Measurements from ENCODE around the gene ERC1.

DNA sequence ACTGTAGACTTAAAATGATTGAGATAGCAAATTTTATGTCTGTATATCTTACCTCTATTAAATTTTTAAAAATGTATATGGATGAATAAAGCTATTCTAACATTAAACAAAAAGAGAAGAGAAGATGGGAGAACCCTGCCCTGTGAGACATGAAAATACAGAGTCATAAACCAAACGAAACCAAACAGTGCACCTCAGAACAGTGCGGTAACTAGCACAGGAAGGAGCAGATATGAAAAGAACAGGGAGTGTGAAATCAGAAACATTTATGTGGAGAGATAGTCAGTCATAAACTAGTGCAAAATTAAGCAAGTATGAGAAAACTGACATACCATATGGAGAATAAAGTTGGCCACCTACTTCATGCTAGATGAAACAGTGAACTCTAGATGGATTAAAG, 135.1 kb downstream of the ERC1 start:
- TF ChIP-seq ZNF232 (CRISPR knock-in tag; IDR thresholded peaks at IDR 0.05) (no peak), MXI1 (IDR thresholded peaks at IDR 0.05; ENCODE audit: low read depth, low read length) (no peak), SETDB1 (IDR thresholded peaks at IDR 0.05; ENCODE audit: low read length) (no peak), POLR2AphosphoS5 (IDR thresholded peaks at IDR 0.05; ENCODE audit: control insufficient read depth, insufficient read depth, low read depth, low read length) (no peak), RAD21 (CRISPR knock-in tag; conservative IDR thresholded peaks at IDR 0.05 in 1 of 2, IDR thresholded peaks at IDR 0.05 in 1 of 2) (no peak), CBX8 (IDR thresholded peaks at IDR 0.05; ENCODE audit: borderline replicate concordance, extremely low read depth, low read depth, low read length, poor library complexity, severe bottlenecking) (no peak)
- TF ChIP-seq, protein P1, sequence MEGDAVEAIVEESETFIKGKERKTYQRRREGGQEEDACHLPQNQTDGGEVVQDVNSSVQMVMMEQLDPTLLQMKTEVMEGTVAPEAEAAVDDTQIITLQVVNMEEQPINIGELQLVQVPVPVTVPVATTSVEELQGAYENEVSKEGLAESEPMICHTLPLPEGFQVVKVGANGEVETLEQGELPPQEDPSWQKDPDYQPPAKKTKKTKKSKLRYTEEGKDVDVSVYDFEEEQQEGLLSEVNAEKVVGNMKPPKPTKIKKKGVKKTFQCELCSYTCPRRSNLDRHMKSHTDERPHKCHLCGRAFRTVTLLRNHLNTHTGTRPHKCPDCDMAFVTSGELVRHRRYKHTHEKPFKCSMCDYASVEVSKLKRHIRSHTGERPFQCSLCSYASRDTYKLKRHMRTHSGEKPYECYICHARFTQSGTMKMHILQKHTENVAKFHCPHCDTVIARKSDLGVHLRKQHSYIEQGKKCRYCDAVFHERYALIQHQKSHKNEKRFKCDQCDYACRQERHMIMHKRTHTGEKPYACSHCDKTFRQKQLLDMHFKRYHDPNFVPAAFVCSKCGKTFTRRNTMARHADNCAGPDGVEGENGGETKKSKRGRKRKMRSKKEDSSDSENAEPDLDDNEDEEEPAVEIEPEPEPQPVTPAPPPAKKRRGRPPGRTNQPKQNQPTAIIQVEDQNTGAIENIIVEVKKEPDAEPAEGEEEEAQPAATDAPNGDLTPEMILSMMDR (IDR thresholded peaks at IDR 0.05 in 2 of 3, conservative IDR thresholded peaks at IDR 0.05 in 1 of 3; ENCODE audit: insufficient read depth in 2 of 3, low read depth in 1 of 3, low read length in 3 of 3) = no peak

Measured in K562 (cell line).